ENCODE measurements around the gene TIAM2. TPM values are rescaled to one million over a fixed set of nuclear protein-coding genes. Genes with fewer than 3 reads are reported as not detected.

The TIAM2 gene
- total and polyA plus RNA-seq, 2 donors (not counting 3 experiments of a cell fraction or from before 2014, with no cell fraction given) = 9.6 to 18.5 TPM

GRCh38 chr6:155154158-155154830 is 159.2 kb downstream of the TIAM2 start:
- no peak overlapping the region for H2AFZ ChIP-seq (ENCODE audit: low read depth, low read length)
- peak overlapping the region; percentile 50 for H3K27ac ChIP-seq (ENCODE audit: insufficient read depth, low read depth, low read length)
- no peaks in the 10 kb centered on the region for H3K79me2 ChIP-seq (ENCODE audit: control insufficient read depth, insufficient read depth, low read length)
- H3K4me1 ChIP-seq (ENCODE audit: control insufficient read depth, extremely low read depth, insufficient read depth, low read length) = peaks cover 28% of the 10 kb centered on the region
- H3K4me2 ChIP-seq (ENCODE audit: insufficient read depth, low read length) = peak overlapping the region; percentile 5
- no peaks in the 10 kb centered on the region for H4K20me1 ChIP-seq (replicated peaks; ENCODE audit: control insufficient read depth, extremely low read depth, insufficient read depth, low read length)
- DNase-seq (ENCODE audit: low read depth, low spot score) (peak; percentile 68), FAIRE-seq (peak; percentile 70)
- no peak overlapping the region for H3K9ac ChIP-seq (replicated peaks; ENCODE audit: extremely low read depth, insufficient read depth, low read length)
- ChIA-PET CTCF (interaction anchor here (0.7 to 1.8 kb wide), 9 partner anchors 9 to 286 kb away, joined by 3 to 9 read pairs (median 3); no protein-coding TSS in a partner anchor), POLR2A (interaction anchor here (0.6 kb wide), 1 partner anchor 11 kb away, joined by 3 read pairs; no protein-coding TSS in a partner anchor)
- H3K27me3 ChIP-seq (ENCODE audit: control insufficient read depth in 2 of 2, insufficient read depth in 2 of 2, low read length in 2 of 2) = no peaks in the 10 kb centered on the region
- no peak overlapping the region for H3K4me3 ChIP-seq (replicated peaks in 1 of 3; ENCODE audit: insufficient read depth in 1 of 3, low read depth in 1 of 3, low read length in 3 of 3)
- no peaks in the 10 kb centered on the region for H3K9me1 ChIP-seq (replicated peaks; ENCODE audit: control insufficient read depth, extremely low read depth, insufficient read depth, low read length)
- H3K36me3 ChIP-seq (ENCODE audit: control insufficient read depth in 2 of 2, extremely low read depth in 1 of 2, insufficient read depth in 2 of 2, low read length in 2 of 2) = no peaks in the 10 kb centered on the region
- H3K9me3 ChIP-seq (replicated peaks; ENCODE audit: control insufficient read depth, insufficient read depth, low read length) = no peaks in the 10 kb centered on the region
- BruUV-seq (replicated peaks) = no TSS peak
- intact Hi-C loops (cut with micrococcal nuclease) (loop anchor here (2.0 kb wide), 1 partner anchor 27 kb away; no protein-coding TSS in a partner anchor), dilution Hi-C loops (cut with MboI; ENCODE audit: extremely low pct_ligation_motif_present, low sequenced_read_pairs) (no loop called here)
- peak; percentile 66 for TF ChIP-seq JUN (IDR thresholded peaks at IDR 0.05; ENCODE audit: borderline replicate concordance, insufficient read depth, insufficient read length, low read depth)
- no peak for TF ChIP-seq MYC (IDR thresholded peaks at IDR 0.05; ENCODE audit: low read depth, low read length)
- no peak for TF ChIP-seq FOS (IDR thresholded peaks at IDR 0.05; ENCODE audit: borderline replicate concordance, insufficient read depth, low read length)

DNA sequence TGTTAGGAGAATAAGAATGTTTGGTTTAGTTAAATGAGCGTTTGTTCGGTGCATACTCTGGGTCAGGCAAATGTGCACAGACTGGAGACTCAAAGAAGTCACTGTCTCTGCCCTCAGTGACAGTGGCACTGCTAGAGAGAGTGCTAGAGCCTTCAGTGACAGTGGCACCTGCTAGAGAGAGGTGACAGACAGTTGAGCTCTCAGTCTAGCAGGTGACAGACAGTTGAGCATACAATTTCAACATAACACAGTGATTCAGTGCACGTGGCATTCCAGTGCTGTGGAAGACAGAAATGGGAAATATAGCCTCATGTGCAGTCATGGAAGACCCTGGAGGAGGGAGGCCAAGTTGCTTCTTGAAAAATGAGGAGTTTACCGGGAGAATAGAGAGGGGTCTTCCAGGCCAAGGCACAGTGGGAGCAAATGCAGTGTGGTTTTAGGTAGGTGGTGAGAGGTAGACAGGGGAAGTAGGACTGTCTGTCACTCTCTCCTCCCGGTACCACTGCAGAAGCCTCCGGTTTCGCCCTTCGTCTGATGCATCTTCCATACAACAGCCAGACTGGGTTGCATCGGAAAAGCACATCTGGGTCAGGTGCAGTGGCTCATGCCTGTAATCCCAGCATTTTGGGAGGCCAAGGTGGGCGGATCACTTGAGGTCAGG is 160.8 kb downstream of the TIAM2 start:
- Histone ChIP-seq H3K4me2 (ENCODE audit: insufficient read depth, low read length) (no peak overlapping the region), H3K27me3 (ENCODE audit: control insufficient read depth in 2 of 2, insufficient read depth in 2 of 2, low read length in 2 of 2) (no peaks in the 10 kb centered on the region), H3K4me1 (ENCODE audit: control insufficient read depth, extremely low read depth, insufficient read depth, low read length) (peaks cover 28% of the 10 kb centered on the region), H3K9ac (replicated peaks; ENCODE audit: extremely low read depth, insufficient read depth, low read length) (no peak overlapping the region), H3K79me2 (ENCODE audit: control insufficient read depth, insufficient read depth, low read length) (no peaks in the 10 kb centered on the region), H3K9me3 (replicated peaks; ENCODE audit: control insufficient read depth, insufficient read depth, low read length) (no peaks in the 10 kb centered on the region), H2AFZ (ENCODE audit: low read depth, low read length) (no peak overlapping the region), H3K9me1 (replicated peaks; ENCODE audit: control insufficient read depth, extremely low read depth, insufficient read depth, low read length) (no peaks in the 10 kb centered on the region), H3K36me3 (ENCODE audit: control insufficient read depth in 2 of 2, extremely low read depth in 1 of 2, insufficient read depth in 2 of 2, low read length in 2 of 2) (no peaks in the 10 kb centered on the region), H4K20me1 (replicated peaks; ENCODE audit: control insufficient read depth, extremely low read depth, insufficient read depth, low read length) (no peaks in the 10 kb centered on the region), H3K27ac (ENCODE audit: insufficient read depth, low read depth, low read length) (no peak overlapping the region), H3K4me3 (replicated peaks in 1 of 3; ENCODE audit: insufficient read depth in 1 of 3, low read depth in 1 of 3, low read length in 3 of 3) (no peak overlapping the region)
- POLR2A ChIA-PET = no interaction called here
- no TSS peak for BruUV-seq (replicated peaks)
- dilution Hi-C loops (cut with MboI; ENCODE audit: extremely low pct_ligation_motif_present, low sequenced_read_pairs) = no loop called here
- DNase-seq (ENCODE audit: low read depth, low spot score) = no peak
- no peak for FAIRE-seq
- CTCF ChIA-PET = no interaction called here
- TF ChIP-seq MAX (IDR thresholded peaks at IDR 0.05; ENCODE audit: insufficient read depth, insufficient read length) = no peak
- no peak for TF ChIP-seq POLR2A (IDR thresholded peaks at IDR 0.05; ENCODE audit: low read depth, low read length)
- no peak for TF ChIP-seq GATA2 (IDR thresholded peaks at IDR 0.05; ENCODE audit: insufficient read depth, insufficient read length, low read depth, low read length)
- no peak for TF ChIP-seq MYC (IDR thresholded peaks at IDR 0.05; ENCODE audit: low read depth, low read length)
- no peak for TF ChIP-seq CTCF (IDR thresholded peaks at IDR 0.05; ENCODE audit: extremely low read depth in 1 of 2, insufficient read depth in 1 of 2, low read depth in 1 of 2, low read length in 2 of 2)
- no peak for TF ChIP-seq JUN (IDR thresholded peaks at IDR 0.05; ENCODE audit: borderline replicate concordance, insufficient read depth, insufficient read length, low read depth)
- no peak for TF ChIP-seq EZH2 (IDR thresholded peaks at IDR 0.05; ENCODE audit: borderline replicate concordance, low read depth, low read length, severe bottlenecking)
- TF ChIP-seq POLR2AphosphoS5 (IDR thresholded peaks at IDR 0.05; ENCODE audit: insufficient read depth, low read depth, low read length) = no peak
- no peak for TF ChIP-seq FOS (IDR thresholded peaks at IDR 0.05; ENCODE audit: borderline replicate concordance, insufficient read depth, low read length)
- intact Hi-C loops (cut with micrococcal nuclease) = loop anchor here (2.0 kb wide), 2 partner anchors 13 to 29 kb away; no protein-coding TSS in a partner anchor

Measured in endothelial cell of umbilical vein (primary cell).